Endothelial cell of umbilical vein (primary cell): Measurements from ENCODE around the gene MED26.

Source experiments
- CTCF ChIP-seq, 2 donors: IDR thresholded peaks; 1 replicate in 1 of 2; 2 replicates in 1 of 2; pipeline ENCODE4 v1.5.1; 2011; ENCODE audit warnings: low read length in 2 of 2, mild to moderate bottlenecking in 2 of 2, moderate library complexity in 2 of 2, control low read depth in 1 of 2, inconsistent platforms in 1 of 2, low read depth in 1 of 2; ENCODE audit not compliant: insufficient read depth in 1 of 2; ENCODE audit errors: extremely low read depth in 1 of 2
- EZH2 ChIP-seq: IDR thresholded peaks from 2 replicates; pipeline ENCODE4 v1.6.1; 2012; ENCODE audit warnings: borderline replicate concordance, low read depth, mild to moderate bottlenecking, moderate library complexity, low read length, inconsistent platforms; ENCODE audit not compliant: severe bottlenecking
- JUN ChIP-seq: IDR thresholded peaks from 2 replicates; pipeline ENCODE4 v1.6.1; 2011; ENCODE audit warnings: borderline replicate concordance, low read depth; ENCODE audit not compliant: insufficient read length, insufficient read depth
- MAX ChIP-seq: IDR thresholded peaks from 2 replicates; pipeline ENCODE4 v1.6.1; 2011; ENCODE audit not compliant: insufficient read depth, insufficient read length
- POLR2A ChIP-seq: IDR thresholded peaks from 2 replicates; pipeline ENCODE4 v1.6.1; 2012; ENCODE audit warnings: low read depth, mild to moderate bottlenecking, control low read depth, low read length
- POLR2AphosphoS5 ChIP-seq: IDR thresholded peaks from 2 replicates; pipeline ENCODE4 v1.6.1; 2012; ENCODE audit warnings: low read depth, mild to moderate bottlenecking, control low read depth, low read length, moderate library complexity; ENCODE audit not compliant: insufficient read depth

- no peak for TF ChIP-seq EZH2
- TF ChIP-seq CTCF (IDR thresholded peaks at IDR 0.05; ENCODE audit: extremely low read depth in 1 of 2, insufficient read depth in 1 of 2, low read depth in 1 of 2, low read length in 2 of 2): peak; percentile 52 to 53
- no peak for TF ChIP-seq POLR2AphosphoS5
- no peak for TF ChIP-seq JUN
- no peak for TF ChIP-seq MAX
- no peak for TF ChIP-seq POLR2A
These were observed 100.0 kb downstream of the MED26 start for GRCh38 chr19:16527971-16528521.
